ENCODE results near the gene KCNB1. TPM values are rescaled to one million over a fixed set of nuclear protein-coding genes. Genes with fewer than 3 reads are reported as not detected.

KCNB1 gene
- total RNA-seq, 1 donor from 2014 or later = 0.98 TPM

- Mint-ChIP-seq H3K27me3 (peaks cover 2% of the 10 kb centered on the region), H3K4me1 (ENCODE audit: low read depth) (no peaks in the 10 kb centered on the region), H3K9me3 (ENCODE audit: low read depth) (no peaks in the 10 kb centered on the region), H3K4me3 (ENCODE audit: low read depth) (no peak overlapping the region), H3K36me3 (ENCODE audit: insufficient read depth) (no peaks in the 10 kb centered on the region), H3K27ac (no peak overlapping the region)
- no peak for DNase-seq (ENCODE audit: low spot score, unreplicated experiment)
- TF ChIP-seq CTCF (IDR thresholded peaks at IDR 0.05; ENCODE audit: unreplicated experiment) = no peak
Observed at GRCh38 chr20:49501917-49502316, 19.4 kb upstream of the KCNB1 start.

GRCh38 chr20:49497398-49497669 lies 14.9 kb upstream of the KCNB1 start:
- H3K36me3 Mint-ChIP-seq (ENCODE audit: insufficient read depth) = no peaks in the 10 kb centered on the region
- H3K4me3 Mint-ChIP-seq (ENCODE audit: low read depth) = no peak overlapping the region
- H3K9me3 Mint-ChIP-seq (ENCODE audit: low read depth) = no peaks in the 10 kb centered on the region
- no peak for DNase-seq (ENCODE audit: low spot score, unreplicated experiment)
- no peak for TF ChIP-seq CTCF (IDR thresholded peaks at IDR 0.05; ENCODE audit: unreplicated experiment)
- H3K4me1 Mint-ChIP-seq (ENCODE audit: low read depth) = no peaks in the 10 kb centered on the region
- no peak overlapping the region for H3K27ac Mint-ChIP-seq
- H3K27me3 Mint-ChIP-seq = peaks cover 12% of the 10 kb centered on the region

- DNase-seq (ENCODE audit: low spot score, unreplicated experiment) = no peak
- TF ChIP-seq CTCF (IDR thresholded peaks at IDR 0.05; ENCODE audit: unreplicated experiment) = no peak
- H3K27ac Mint-ChIP-seq = no peak overlapping the region
- no peaks in the 10 kb centered on the region for H3K4me1 Mint-ChIP-seq (ENCODE audit: low read depth)
- no peaks in the 10 kb centered on the region for H3K9me3 Mint-ChIP-seq (ENCODE audit: low read depth)
- peaks cover 12% of the 10 kb centered on the region for H3K27me3 Mint-ChIP-seq
- H3K36me3 Mint-ChIP-seq (ENCODE audit: insufficient read depth) = no peaks in the 10 kb centered on the region
- H3K4me3 Mint-ChIP-seq (ENCODE audit: low read depth) = no peak overlapping the region
Observed at GRCh38 chr20:49496553-49497397, 14.3 kb upstream of the KCNB1 start.

GRCh38 chr20:49496043-49496442 lies 13.6 kb upstream of the KCNB1 start:
- H3K4me1 Mint-ChIP-seq (ENCODE audit: low read depth) = no peaks in the 10 kb centered on the region
- H3K36me3 Mint-ChIP-seq (ENCODE audit: insufficient read depth) = no peaks in the 10 kb centered on the region

GRCh38 chr20:49490689-49491088 lies 8.2 kb upstream of the KCNB1 start:
- no peak for DNase-seq (ENCODE audit: low spot score, unreplicated experiment)
- TF ChIP-seq CTCF (IDR thresholded peaks at IDR 0.05; ENCODE audit: unreplicated experiment) = no peak
- peaks cover 42% of the 10 kb centered on the region for H3K27me3 Mint-ChIP-seq
- no peaks in the 10 kb centered on the region for H3K9me3 Mint-ChIP-seq (ENCODE audit: low read depth)
- H3K4me1 Mint-ChIP-seq (ENCODE audit: low read depth) = no peaks in the 10 kb centered on the region
- no peaks in the 10 kb centered on the region for H3K36me3 Mint-ChIP-seq (ENCODE audit: insufficient read depth)
- H3K27ac Mint-ChIP-seq = no peak overlapping the region
- no peak overlapping the region for H3K4me3 Mint-ChIP-seq (ENCODE audit: low read depth)

More at GRCh38 chr20:49496043-49496442, 13.6 kb upstream of the KCNB1 start:
- TF ChIP-seq CTCF (IDR thresholded peaks at IDR 0.05; ENCODE audit: unreplicated experiment) = no peak
- Mint-ChIP-seq H3K27ac (no peak overlapping the region), H3K9me3 (ENCODE audit: low read depth) (no peaks in the 10 kb centered on the region), H3K4me3 (ENCODE audit: low read depth) (no peak overlapping the region), H3K27me3 (peaks cover 12% of the 10 kb centered on the region)
- no peak for DNase-seq (ENCODE audit: low spot score, unreplicated experiment)

Measured in progenitor cell of endocrine pancreas (in vitro differentiated cells).